SH-SY5Y (cell line): ENCODE results near the gene CCDC149.

ENCODE experiments used
- GATA2 ChIP-seq: IDR thresholded peaks from 2 replicates; pipeline ENCODE4 v1.6.1; 2011; ENCODE audit warnings: mild to moderate bottlenecking, low read depth, low read length
- GATA3 ChIP-seq: IDR thresholded peaks from 2 replicates; pipeline ENCODE4 v1.6.1; 2011; ENCODE audit warnings: low read depth, mild to moderate bottlenecking, low read length, moderate library complexity

- TF ChIP-seq GATA3, result no peak
- no peak for TF ChIP-seq GATA2
Measured at GRCh38 chr4:24885342-24885741, 27.5 kb downstream of the CCDC149 start.
